Stimulated activated CD4-positive, alpha-beta T cell treated with anti-CD3 and anti-CD28 coated beads, Interleukin-1b, Interleukin-23, amount 100 ng/mL, for 48 hours (primary cell): ENCODE measurements around the gene RGS7BP.

Source experiments
- DNase-seq: peaks from one replicate; pipeline ENCODE4 v3.0.0-alpha.2; 2020

The RGS7BP gene

GRCh38 chr5:64637144-64637543, 131.3 kb downstream of the RGS7BP start:
- peak; percentile 3 for DNase-seq

GRCh38 chr5:64637837-64638443, 132.1 kb downstream of the RGS7BP start:
- DNase-seq, result no peak

GRCh38 chr5:64644831-64645230, 139.0 kb downstream of the RGS7BP start:
- DNase-seq, result no peak

- no peak for DNase-seq
Measured at GRCh38 chr5:64646169-64646568, 140.4 kb downstream of the RGS7BP start.

DNA sequence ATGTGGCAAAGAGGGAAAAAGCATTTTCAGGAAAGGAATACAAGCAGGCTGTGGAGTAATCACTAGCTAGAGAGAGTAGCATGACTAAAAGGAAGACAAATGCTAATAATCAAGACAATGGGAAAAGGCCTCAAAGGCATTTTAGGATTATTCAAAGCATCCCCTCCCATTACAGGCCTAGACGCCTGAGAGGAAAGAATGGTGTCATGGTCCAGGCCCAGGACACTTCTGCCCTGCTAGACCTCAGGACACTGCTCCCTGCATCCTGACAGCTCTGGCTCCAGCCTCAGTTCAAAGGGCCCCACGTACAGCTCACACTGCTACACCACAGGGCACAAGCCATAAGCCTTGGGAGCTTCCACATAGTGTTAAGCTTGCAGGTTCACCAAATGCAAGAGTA, 143.7 kb downstream of the RGS7BP start:
- no peak for DNase-seq

DNA sequence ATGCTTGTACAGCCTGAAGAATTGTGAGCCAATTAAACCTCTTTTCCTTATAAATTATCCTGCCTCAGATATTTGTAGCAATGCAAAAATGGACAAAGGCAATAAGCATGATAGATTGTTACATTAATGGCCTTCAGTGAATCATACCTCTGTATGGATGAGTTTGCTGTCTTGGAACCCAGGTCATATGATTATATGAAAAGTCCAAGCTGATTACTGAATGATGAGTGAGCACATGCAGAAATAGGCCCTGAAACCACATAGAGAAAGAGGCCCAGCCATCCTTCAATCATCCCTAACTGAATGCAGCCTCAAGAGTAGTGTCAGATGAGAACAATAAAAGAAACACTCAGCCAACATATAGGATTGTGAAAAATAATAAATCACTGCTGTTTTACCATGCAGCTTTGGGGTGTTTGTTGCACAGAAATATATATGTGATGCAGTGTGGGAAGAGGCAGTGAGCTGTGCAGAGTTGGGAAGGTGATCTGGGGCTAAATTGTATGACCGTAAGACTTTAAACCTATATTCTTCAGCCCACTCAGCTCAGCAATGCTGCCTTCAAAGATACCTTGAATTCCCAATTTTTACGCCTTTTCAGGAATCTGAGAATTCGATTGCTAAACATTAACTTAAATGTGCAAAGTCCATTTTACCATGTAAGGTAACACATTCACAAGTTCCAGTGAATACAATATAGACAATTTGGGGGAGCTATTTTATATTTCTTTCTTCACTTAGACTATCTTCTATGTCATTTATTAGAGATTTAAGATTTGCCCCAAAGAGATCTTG, 148.1 kb downstream of the RGS7BP start:
- DNase-seq, result no peak

DNA sequence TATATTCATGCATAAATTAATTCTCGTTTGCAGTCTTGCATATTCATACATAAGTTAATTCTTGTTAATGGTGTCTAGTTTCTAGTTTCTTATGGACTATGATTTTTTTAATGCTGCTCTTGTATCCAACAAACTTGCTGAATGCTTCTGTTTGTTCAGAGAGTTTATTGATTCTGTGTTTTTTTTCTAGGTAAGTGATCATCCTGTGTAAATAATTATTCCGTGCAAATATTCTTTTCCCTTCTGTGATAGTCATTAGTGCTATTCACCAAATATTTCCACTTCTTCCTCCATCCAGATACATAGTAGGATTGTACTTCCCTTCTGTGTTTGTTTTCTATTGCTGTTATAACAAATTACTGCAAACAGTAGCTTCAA, 148.7 kb downstream of the RGS7BP start:
- DNase-seq, result no peak

DNA sequence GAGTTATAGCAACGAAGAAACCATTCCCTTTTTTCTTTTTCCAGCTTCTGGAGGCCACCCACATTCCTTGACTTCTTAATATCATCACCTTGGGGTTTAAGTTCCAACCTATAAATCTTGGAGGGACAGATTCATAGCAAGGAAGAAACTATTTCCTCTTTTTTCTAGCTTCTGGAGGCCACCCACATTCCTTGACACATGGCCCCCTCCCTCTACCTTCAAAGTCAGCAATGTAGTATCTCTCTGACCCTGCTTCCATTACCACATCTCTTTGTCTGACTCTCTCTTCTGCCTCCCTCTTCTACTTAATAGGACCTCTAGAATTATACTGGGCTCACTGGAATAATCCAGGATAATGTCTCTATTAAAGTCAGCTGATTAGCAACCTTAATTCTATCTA, 149.8 kb downstream of the RGS7BP start:
- DNase-seq, result no peak

GRCh38 chr5:64659289-64659688, 153.5 kb downstream of the RGS7BP start:
- no peak for DNase-seq
